Panc1 (cell line): Measurements from ENCODE around the gene FBXO45.

Experiments used
- CTCF ChIP-seq: fragments of 450-650 bp; IDR thresholded peaks from 2 replicates; pipeline ENCODE4 v1.5.1; 2017; ENCODE audit warnings: mild to moderate bottlenecking
- POLR2AphosphoS5 ChIP-seq: IDR thresholded peaks from 2 replicates; pipeline ENCODE4 v1.6.1; 2012; ENCODE audit warnings: mild to moderate bottlenecking, low read depth, low read length, moderate library complexity
- TCF7L2 ChIP-seq: IDR thresholded peaks from 2 replicates; pipeline ENCODE4 v1.6.1; 2011; ENCODE audit warnings: mild to moderate bottlenecking, low read depth, low read length, inconsistent platforms

GRCh38 chr3:196537319-196537984 lies 31.0 kb upstream of the FBXO45 start:
- TF ChIP-seq TCF7L2 (no peak), CTCF (peak; percentile 90), POLR2AphosphoS5 (no peak)
